Sigmoid colon (tissue), 4 donors: ENCODE results near the gene ELMO2.

Experiments
- CTCF ChIP-seq, 4 experiments: fragments of 450-650 bp in 3 of 4; fragments of 200-600 bp in 1 of 4; IDR thresholded peaks; one replicate each; pipeline ENCODE4 v1.5.1; 2016 to 2019; ENCODE audit warnings: antibody characterized with exemption in 4 of 4, mild to moderate bottlenecking in 3 of 4, moderate library complexity in 2 of 4
- EP300 ChIP-seq, 4 donors: sonication (generic); formaldehyde crosslinking; IDR thresholded peaks; one replicate each; pipeline ENCODE4 v1.6.1; 2017; ENCODE audit warnings: antibody characterized with exemption in 4 of 4
- POLR2A ChIP-seq, 2 donors: fragments of 450-650 bp; IDR thresholded peaks; one replicate each; pipeline ENCODE4 v1.6.1; 2016; ENCODE audit warnings: antibody characterized with exemption in 2 of 2, mild to moderate bottlenecking in 2 of 2, moderate library complexity in 2 of 2
- POLR2AphosphoS5 ChIP-seq, 4 donors: sonication (generic); formaldehyde crosslinking; IDR thresholded peaks; one replicate each; pipeline ENCODE4 v1.6.1; 2017; ENCODE audit warnings: antibody characterized with exemption in 4 of 4

- no peak for TF ChIP-seq CTCF (IDR thresholded peaks at IDR 0.05)
- no peak for TF ChIP-seq POLR2AphosphoS5 (IDR thresholded peaks at IDR 0.05)
- no peak for TF ChIP-seq POLR2A (IDR thresholded peaks at IDR 0.05)
- TF ChIP-seq EP300 (IDR thresholded peaks at IDR 0.05): no peak
Observed at GRCh38 chr20:46434597-46434996, 28.2 kb upstream of the ELMO2 start.
